OCI-LY3 (cell line): ENCODE measurements around the gene OCIAD2.

Experiments used
- CTCF ChIP-seq: fragments of 200-600, 300-600 bp; sonication (generic); IDR thresholded peaks from 2 replicates; pipeline ENCODE4 v1.5.1; 2014; ENCODE audit warnings: antibody characterized with exemption, low read length, low read depth
- EZH2phosphoT487 ChIP-seq: fragments of 200-600 bp; shearing (Covaris generic); IDR thresholded peaks from 2 replicates; pipeline ENCODE4 v1.6.1; 2018; ENCODE audit warnings: antibody characterized with exemption, mixed run types, low read depth

- TF ChIP-seq CTCF (no peak), EZH2phosphoT487 (no peak)
These were observed 51.6 kb downstream of the OCIAD2 start for GRCh38 chr4:48854982-48855381.
